ENCODE results near the gene PTGER3. TPM values are rescaled to one million over a fixed set of nuclear protein-coding genes. Genes with fewer than 3 reads are reported as not detected.
A peak's percentile ranks its signal among the peaks of the same experiment; 100 is the strongest.

The PTGER3 gene
- total and polyA plus RNA-seq, 2 donors = 0.57 to 1.8 TPM

- no peak for DNase-seq (ENCODE audit: low read depth in 6 of 9, low spot score in 9 of 9)
- H3K4me1 ChIP-seq (ENCODE audit: control insufficient read depth in 2 of 2, insufficient read depth in 2 of 2, low read length in 2 of 2) = peaks cover 3 to 4% of the 10 kb centered on the region in 2 donors
- peaks cover 0 to 3% of the 10 kb centered on the region in 2 donors for H3K36me3 ChIP-seq (ENCODE audit: control insufficient read depth in 2 of 2, insufficient read depth in 2 of 2, low read length in 1 of 2)
- H3K27ac ChIP-seq (ENCODE audit: low read depth in 1 of 2, low read length in 1 of 2) = no peak overlapping the region
- 88% methylated on average over 2 of the region's 2 CpGs for WGBS
- H3K4me3 ChIP-seq (ENCODE audit: low read length in 2 of 2) = no peak overlapping the region
- peaks cover 0 to 7% of the 10 kb centered on the region in 2 donors for H3K27me3 ChIP-seq (ENCODE audit: control insufficient read depth in 2 of 2, insufficient read depth in 1 of 2, low read length in 1 of 2)
- peaks cover 0 to 4% of the 10 kb centered on the region in 2 donors for H3K9me3 ChIP-seq (ENCODE audit: control insufficient read depth in 2 of 2, insufficient read depth in 1 of 2, low read length in 1 of 2)
These were observed 35.7 kb upstream of the PTGER3 start for GRCh38 chr1:71083271-71083670.

GRCh38 chr1:71081697-71082080 is 34.1 kb upstream of the PTGER3 start:
- Histone ChIP-seq H3K27ac (ENCODE audit: low read depth in 1 of 2, low read length in 1 of 2) (no peak overlapping the region), H3K4me1 (ENCODE audit: control insufficient read depth in 2 of 2, insufficient read depth in 2 of 2, low read length in 2 of 2) (peaks cover 3 to 4% of the 10 kb centered on the region in 2 donors), H3K9me3 (ENCODE audit: control insufficient read depth in 2 of 2, insufficient read depth in 1 of 2, low read length in 1 of 2) (peaks cover 0 to 4% of the 10 kb centered on the region in 2 donors), H3K4me3 (ENCODE audit: low read length in 2 of 2) (peak overlapping the region; percentile 84 to 93), H3K27me3 (ENCODE audit: control insufficient read depth in 2 of 2, insufficient read depth in 1 of 2, low read length in 1 of 2) (peaks cover 0 to 7% of the 10 kb centered on the region in 2 donors), H3K36me3 (ENCODE audit: control insufficient read depth in 2 of 2, insufficient read depth in 2 of 2, low read length in 1 of 2) (peaks cover 4 to 18% of the 10 kb centered on the region in 2 donors)
- DNase-seq (ENCODE audit: low read depth in 6 of 9, low spot score in 9 of 9) = no peak
- 89% methylated on average over 7 of the region's 7 CpGs for WGBS

GRCh38 chr1:71080739-71081696 is 33.4 kb upstream of the PTGER3 start, which contains the start of gene ZRANB2:
ZRANB2 (minus strand) TSS chr1:71081035; CDS start chr1:71080995, 40 bp downstream.
- H3K36me3 ChIP-seq (ENCODE audit: control insufficient read depth in 2 of 2, insufficient read depth in 2 of 2, low read length in 1 of 2) = peaks cover 4 to 24% of the 10 kb centered on the region in 2 donors
- peaks cover 3 to 4% of the 10 kb centered on the region in 2 donors for H3K4me1 ChIP-seq (ENCODE audit: control insufficient read depth in 2 of 2, insufficient read depth in 2 of 2, low read length in 2 of 2)
- H3K4me3 ChIP-seq (ENCODE audit: low read length in 2 of 2) = peak within 1 kb of the TSS; percentile 84 to 93
- DNase-seq (ENCODE audit: low read depth in 6 of 9, low spot score in 9 of 9) = peak; percentile 86 to 99 (median 93)
- H3K27ac ChIP-seq (ENCODE audit: low read depth in 1 of 2, low read length in 1 of 2) = peak within 1 kb of the TSS; percentile 95 to 96
- H3K9me3 ChIP-seq (ENCODE audit: control insufficient read depth in 2 of 2, insufficient read depth in 1 of 2, low read length in 1 of 2) = peaks cover 0 to 4% of the 10 kb centered on the region in 2 donors
- H3K27me3 ChIP-seq (ENCODE audit: control insufficient read depth in 2 of 2, insufficient read depth in 1 of 2, low read length in 1 of 2) = peaks cover 0 to 7% of the 10 kb centered on the region in 2 donors
- under 1% methylated on average over 33 of the region's 33 CpGs for WGBS

GRCh38 chr1:71080230-71080738 is 32.7 kb upstream of the PTGER3 start:
- peak in 6 of 9 donors; percentile 5 to 18 (median 12) for DNase-seq (ENCODE audit: low read depth in 6 of 9, low spot score in 9 of 9)
- under 1% methylated on average over 17 of the region's 17 CpGs for WGBS
- Histone ChIP-seq H3K27ac (ENCODE audit: low read depth in 1 of 2, low read length in 1 of 2) (peak overlapping the region; percentile 95 to 96), H3K4me3 (ENCODE audit: low read length in 2 of 2) (peak overlapping the region; percentile 84 to 93), H3K4me1 (ENCODE audit: control insufficient read depth in 2 of 2, insufficient read depth in 2 of 2, low read length in 2 of 2) (peaks cover 3 to 4% of the 10 kb centered on the region in 2 donors), H3K27me3 (ENCODE audit: control insufficient read depth in 2 of 2, insufficient read depth in 1 of 2, low read length in 1 of 2) (peaks cover 0 to 2% of the 10 kb centered on the region in 2 donors), H3K9me3 (ENCODE audit: control insufficient read depth in 2 of 2, insufficient read depth in 1 of 2, low read length in 1 of 2) (peaks cover 0 to 4% of the 10 kb centered on the region in 2 donors), H3K36me3 (ENCODE audit: control insufficient read depth in 2 of 2, insufficient read depth in 2 of 2, low read length in 1 of 2) (peaks cover 10 to 32% of the 10 kb centered on the region in 2 donors)

GRCh38 chr1:71074681-71075080 is 27.1 kb upstream of the PTGER3 start:
- no peak overlapping the region for H3K27ac ChIP-seq (ENCODE audit: low read depth in 1 of 2, low read length in 1 of 2)
- no peaks in the 10 kb centered on the region for H3K4me1 ChIP-seq (ENCODE audit: control insufficient read depth in 2 of 2, insufficient read depth in 2 of 2, low read length in 2 of 2)
- DNase-seq (ENCODE audit: low read depth in 6 of 9, low spot score in 9 of 9) = no peak
- no peak overlapping the region for H3K4me3 ChIP-seq (ENCODE audit: low read length in 2 of 2)
- no peaks in the 10 kb centered on the region for H3K9me3 ChIP-seq (ENCODE audit: control insufficient read depth in 2 of 2, insufficient read depth in 1 of 2, low read length in 1 of 2)
- H3K36me3 ChIP-seq (ENCODE audit: control insufficient read depth in 2 of 2, insufficient read depth in 2 of 2, low read length in 1 of 2) = peaks cover 21 to 75% of the 10 kb centered on the region in 2 donors
- WGBS = 95% methylated on average over 1 of the region's 1 CpG
- no peaks in the 10 kb centered on the region for H3K27me3 ChIP-seq (ENCODE audit: control insufficient read depth in 2 of 2, insufficient read depth in 1 of 2, low read length in 1 of 2)

- no peak overlapping the region for H3K4me3 ChIP-seq (ENCODE audit: low read length in 2 of 2)
- H3K4me1 ChIP-seq (ENCODE audit: control insufficient read depth in 2 of 2, insufficient read depth in 2 of 2, low read length in 2 of 2) = no peaks in the 10 kb centered on the region
- H3K27me3 ChIP-seq (ENCODE audit: control insufficient read depth in 2 of 2, insufficient read depth in 1 of 2, low read length in 1 of 2) = no peaks in the 10 kb centered on the region
- peaks cover 29 to 78% of the 10 kb centered on the region in 2 donors for H3K36me3 ChIP-seq (ENCODE audit: control insufficient read depth in 2 of 2, insufficient read depth in 2 of 2, low read length in 1 of 2)
- no peak for DNase-seq (ENCODE audit: low read depth in 6 of 9, low spot score in 9 of 9)
- no peaks in the 10 kb centered on the region for H3K9me3 ChIP-seq (ENCODE audit: control insufficient read depth in 2 of 2, insufficient read depth in 1 of 2, low read length in 1 of 2)
- no peak overlapping the region for H3K27ac ChIP-seq (ENCODE audit: low read depth in 1 of 2, low read length in 1 of 2)
These were observed 24.7 kb upstream of the PTGER3 start for GRCh38 chr1:71072273-71072672.

GRCh38 chr1:71071720-71072119 is 24.1 kb upstream of the PTGER3 start:
- no peaks in the 10 kb centered on the region for H3K4me1 ChIP-seq (ENCODE audit: control insufficient read depth in 2 of 2, insufficient read depth in 2 of 2, low read length in 2 of 2)
- H3K27ac ChIP-seq (ENCODE audit: low read depth in 1 of 2, low read length in 1 of 2) = no peak overlapping the region
- no peak overlapping the region for H3K4me3 ChIP-seq (ENCODE audit: low read length in 2 of 2)
- H3K27me3 ChIP-seq (ENCODE audit: control insufficient read depth in 2 of 2, insufficient read depth in 1 of 2, low read length in 1 of 2) = no peaks in the 10 kb centered on the region
- WGBS = 98% methylated on average over 4 of the region's 4 CpGs
- H3K36me3 ChIP-seq (ENCODE audit: control insufficient read depth in 2 of 2, insufficient read depth in 2 of 2, low read length in 1 of 2) = peaks cover 29 to 73% of the 10 kb centered on the region in 2 donors
- DNase-seq (ENCODE audit: low read depth in 6 of 9, low spot score in 9 of 9) = no peak
- H3K9me3 ChIP-seq (ENCODE audit: control insufficient read depth in 2 of 2, insufficient read depth in 1 of 2, low read length in 1 of 2) = no peaks in the 10 kb centered on the region

GRCh38 chr1:71068325-71069240 is 21.0 kb upstream of the PTGER3 start:
- Histone ChIP-seq H3K4me3 (ENCODE audit: low read length in 2 of 2) (no peak overlapping the region), H3K9me3 (ENCODE audit: control insufficient read depth in 2 of 2, insufficient read depth in 1 of 2, low read length in 1 of 2) (no peaks in the 10 kb centered on the region), H3K4me1 (ENCODE audit: control insufficient read depth in 2 of 2, insufficient read depth in 2 of 2, low read length in 2 of 2) (no peaks in the 10 kb centered on the region), H3K36me3 (ENCODE audit: control insufficient read depth in 2 of 2, insufficient read depth in 2 of 2, low read length in 1 of 2) (peaks cover 30 to 74% of the 10 kb centered on the region in 2 donors), H3K27ac (ENCODE audit: low read depth in 1 of 2, low read length in 1 of 2) (no peak overlapping the region), H3K27me3 (ENCODE audit: control insufficient read depth in 2 of 2, insufficient read depth in 1 of 2, low read length in 1 of 2) (no peaks in the 10 kb centered on the region)
- 92% methylated on average over 6 of the region's 6 CpGs for WGBS
- DNase-seq (ENCODE audit: low read depth in 6 of 9, low spot score in 9 of 9) = no peak

Measured in thymus (tissue), 11 donors.